GM23338 (cell line): ENCODE results near the gene GPATCH3. TPM values are rescaled to one million over a fixed set of nuclear protein-coding genes. Genes with fewer than 3 reads are reported as not detected.

Experiments
- ATAC-seq: fragments of 200-7000 bp; cut with Tn5 transposase; 3 replicates; pipeline ENCODE4 v1.9.1; 2020
- DNase-seq: peaks from one replicate; pipeline ENCODE4 v3.0.0-alpha.2; 2015; ENCODE audit warnings: low spot score
- H2AFZ ChIP-seq: fragments of 200-600 bp; sonication (generic); 2 replicates; pipeline ENCODE4 v1.8.0; 2016; ENCODE audit warnings: antibody characterized with exemption, mild to moderate bottlenecking, moderate library complexity
- H3F3A ChIP-seq: fragments of 200-600 bp; sonication (generic); replicated peaks from 2 replicates; pipeline ENCODE4 v1.8.0; 2017; ENCODE audit warnings: antibody characterized with exemption, mixed run types, low read depth
- H3K27ac ChIP-seq: fragments of 200-600 bp; sonication (generic); 2 replicates; pipeline ENCODE4 v1.6.1; 2016; ENCODE audit warnings: low read depth
- H3K27me3 ChIP-seq: fragments of 200-600 bp; sonication (generic); 2 replicates; pipeline ENCODE4 v1.8.0; 2016; ENCODE audit warnings: mild to moderate bottlenecking, mixed run types, moderate library complexity; ENCODE audit not compliant: insufficient read depth
- H3K36me3 ChIP-seq: fragments of 200-600 bp; sonication (generic); 2 replicates; pipeline ENCODE4 v1.8.0; 2016; ENCODE audit warnings: mild to moderate bottlenecking; ENCODE audit not compliant: insufficient read depth
- H3K4me1 ChIP-seq: fragments of 200-600 bp; sonication (generic); 2 replicates; pipeline ENCODE4 v1.8.0; 2016; ENCODE audit warnings: mild to moderate bottlenecking, moderate library complexity; ENCODE audit not compliant: insufficient read depth
- H3K4me2 ChIP-seq: fragments of 200-600 bp; sonication (generic); 2 replicates; pipeline ENCODE4 v1.7.1; 2017; ENCODE audit warnings: mixed run types
- H3K4me3 ChIP-seq: fragments of 200-600 bp; sonication (generic); 2 replicates; pipeline ENCODE4 v1.6.1; 2016; ENCODE audit warnings: mixed run types
- H3K79me2 ChIP-seq: fragments of 200-600 bp; sonication (generic); replicated peaks from 2 replicates; pipeline ENCODE4 v1.8.0; 2017; ENCODE audit warnings: mild to moderate bottlenecking; ENCODE audit not compliant: insufficient read depth
- H3K9me2 ChIP-seq: fragments of 200-600 bp; sonication (generic); 2 replicates; pipeline ENCODE4 v1.8.0; 2017; ENCODE audit not compliant: insufficient read depth
- H4K20me1 ChIP-seq: fragments of 200-600 bp; sonication (generic); replicated peaks from 2 replicates; pipeline ENCODE4 v1.8.0; 2017; ENCODE audit warnings: mild to moderate bottlenecking; ENCODE audit not compliant: insufficient read depth
- H3K27ac Mint-ChIP-seq: 2 replicates; pipeline ENCODE4 v1.8.0; 2020; ENCODE audit warnings: inconsistent platforms, mild to moderate bottlenecking, moderate library complexity, mixed read lengths
- H3K27me3 Mint-ChIP-seq: 3 replicates; pipeline ENCODE4 v1.8.0; 2022; ENCODE audit warnings: low read depth, mild to moderate bottlenecking, moderate library complexity, mixed read lengths, inconsistent platforms; ENCODE audit not compliant: insufficient read depth, poor library complexity
- H3K36me3 Mint-ChIP-seq: 3 replicates; pipeline ENCODE4 v1.8.0; 2021; ENCODE audit warnings: low read depth, mild to moderate bottlenecking, inconsistent platforms, moderate library complexity, mixed read lengths
- H3K4me1 Mint-ChIP-seq: 3 replicates; pipeline ENCODE4 v1.8.0; 2020; ENCODE audit warnings: mild to moderate bottlenecking, inconsistent platforms, mixed read lengths
- H3K4me3 Mint-ChIP-seq: 3 replicates; pipeline ENCODE4 v1.8.0; 2021; ENCODE audit warnings: moderate library complexity, mild to moderate bottlenecking, inconsistent platforms, mixed read lengths
- H3K9me3 Mint-ChIP-seq: 3 replicates; pipeline ENCODE4 v1.8.0; 2020; ENCODE audit warnings: moderate library complexity, mild to moderate bottlenecking, inconsistent platforms, mixed read lengths
- ETS1 ChIP-seq: IDR thresholded peaks from 2 replicates; pipeline ENCODE4 v1.6.1; 2016; ENCODE audit warnings: antibody characterized with exemption
- EZH2 ChIP-seq: fragments of 200-600 bp; sonication (generic); IDR thresholded peaks from one replicate; pipeline ENCODE4 v1.8.0; 2017; ENCODE audit warnings: antibody characterized with exemption, mild to moderate bottlenecking, low read depth; ENCODE audit not compliant: unreplicated experiment
- EZH2phosphoT487 ChIP-seq: fragments of 200-600 bp; sonication (generic); IDR thresholded peaks from one replicate; pipeline ENCODE4 v1.8.1; 2018; ENCODE audit warnings: antibody characterized with exemption; ENCODE audit not compliant: unreplicated experiment
- REST ChIP-seq: IDR thresholded peaks from one replicate; pipeline ENCODE4 v1.6.1; 2018; ENCODE audit warnings: antibody characterized with exemption; ENCODE audit not compliant: unreplicated experiment
- ZNF331 ChIP-seq: fragments of 250-450 bp; sonication (Bioruptor Pico); IDR thresholded peaks from 2 replicates; pipeline ENCODE4 v1.5.0; 2020; ENCODE audit warnings: low read depth, mild to moderate bottlenecking, moderate library complexity
- polyA plus RNA-seq: library from polyadenylated mRNA; unstranded; fragments of >200 nt; fragmentation: Nextera tagmentation; extraction: Ambion mirVana; gene quantifications from 2 replicates; pipeline ENCODE4 v1.2.1, GENCODE V29; 2016
- total RNA-seq: library from RNA; depleted of rRNA; stranded (reverse); fragments of >200 nt; shearing (Covaris generic); gene quantifications from 2 replicates; pipeline ENCODE4 v1.2.3, GENCODE V29; 2014; rRNA removed

GPATCH3 gene
- total and polyA plus RNA-seq, 2 experiments from 2014 or later = 10.5 to 13.0 TPM

- Mint-ChIP-seq H3K4me3 (no peak overlapping the region), H3K9me3 (no peaks in the 10 kb centered on the region), H3K36me3 (peaks cover 23% of the 10 kb centered on the region), H3K4me1 (no peaks in the 10 kb centered on the region), H3K27me3 (peaks cover 4% of the 10 kb centered on the region), H3K27ac (no peak overlapping the region)
- Histone ChIP-seq H3K27ac (no peak overlapping the region), H3K4me3 (no peak overlapping the region), H4K20me1 (peaks cover 15% of the 10 kb centered on the region), H3K27me3 (no peaks in the 10 kb centered on the region), H3F3A (no peaks in the 10 kb centered on the region), H3K79me2 (no peaks in the 10 kb centered on the region), H2AFZ (no peak overlapping the region), H3K36me3 (0 out of 2 replicates have a peak, but pooled peaks cover 5% of the 10 kb centered on the region), H3K9me2 (no peaks in the 10 kb centered on the region), H3K4me2 (no peak overlapping the region), H3K4me1 (no peaks in the 10 kb centered on the region)
- DNase-seq (no peak), ATAC-seq (no peak)
- TF ChIP-seq ETS1 = no peak
- TF ChIP-seq REST = no peak
- TF ChIP-seq ZNF331 (CRISPR knock-in tag) = no peak
- TF ChIP-seq EZH2 = no peak
- TF ChIP-seq EZH2phosphoT487 = no peak
Measured at GRCh38 chr1:26844424-26845196, 55.7 kb downstream of the GPATCH3 start.

Other genes starting within 250 kb of the GPATCH3 start
- 82.1 and 104 TPM in 2 replicates for gene ARID1A, start 204.5 kb downstream of the GPATCH3 start, total RNA-seq
- gene ARID1A, start 204.5 kb downstream of the GPATCH3 start, polyA plus RNA-seq = 50.0 and 62.6 TPM in 2 replicates
- gene PIGV, start 112.5 kb downstream of the GPATCH3 start, total RNA-seq = 11.7 and 12.6 TPM in 2 replicates
- 3.8 and 4.5 TPM in 2 replicates for gene PIGV, start 112.5 kb downstream of the GPATCH3 start, polyA plus RNA-seq
- gene ZDHHC18, start 73.8 kb downstream of the GPATCH3 start, total RNA-seq = 15.5 and 26.8 TPM in 2 replicates
- gene ZDHHC18, start 73.8 kb downstream of the GPATCH3 start, polyA plus RNA-seq = 5.6 and 6.3 TPM in 2 replicates
- 2.6 and 4.1 TPM in 2 replicates for gene SFN, start 37.3 kb downstream of the GPATCH3 start, total RNA-seq
- gene SFN, start 37.3 kb downstream of the GPATCH3 start, polyA plus RNA-seq = 1.8 and 3.6 TPM in 2 replicates
- 10.1 and 13.8 TPM in 2 replicates for gene GPN2, start 10.2 kb downstream of the GPATCH3 start, total RNA-seq
- gene GPN2, start 10.2 kb downstream of the GPATCH3 start, polyA plus RNA-seq = 18.2 and 19.4 TPM in 2 replicates
- gene NR0B2, start 13.5 kb upstream of the GPATCH3 start, total RNA-seq = not detected in 2 replicates
- gene NR0B2, start 13.5 kb upstream of the GPATCH3 start, polyA plus RNA-seq = 0.18 TPM in 1 of 2 replicates, not detected in the other
- 84.3 and 96.2 TPM in 2 replicates for gene NUDC, start 21.3 kb upstream of the GPATCH3 start, total RNA-seq
- gene NUDC, start 21.3 kb upstream of the GPATCH3 start, polyA plus RNA-seq = 206 and 224 TPM in 2 replicates
- 18.0 and 21.1 TPM in 2 replicates for gene KDF1, start 60.0 kb upstream of the GPATCH3 start, total RNA-seq
- 13.6 and 17.4 TPM in 2 replicates for gene KDF1, start 60.0 kb upstream of the GPATCH3 start, polyA plus RNA-seq
- 54.3 and 69.3 TPM in 2 replicates for gene TRNP1, start 93.2 kb upstream of the GPATCH3 start, total RNA-seq
- gene TRNP1, start 93.2 kb upstream of the GPATCH3 start, polyA plus RNA-seq = 21.2 and 29.4 TPM in 2 replicates
- gene TENT5B, start 112.4 kb upstream of the GPATCH3 start, total RNA-seq = 160 and 170 TPM in 2 replicates
- gene TENT5B, start 112.4 kb upstream of the GPATCH3 start, polyA plus RNA-seq = 69.1 and 78.0 TPM in 2 replicates